ENCODE measurements around the gene PTPN2.

DNA sequence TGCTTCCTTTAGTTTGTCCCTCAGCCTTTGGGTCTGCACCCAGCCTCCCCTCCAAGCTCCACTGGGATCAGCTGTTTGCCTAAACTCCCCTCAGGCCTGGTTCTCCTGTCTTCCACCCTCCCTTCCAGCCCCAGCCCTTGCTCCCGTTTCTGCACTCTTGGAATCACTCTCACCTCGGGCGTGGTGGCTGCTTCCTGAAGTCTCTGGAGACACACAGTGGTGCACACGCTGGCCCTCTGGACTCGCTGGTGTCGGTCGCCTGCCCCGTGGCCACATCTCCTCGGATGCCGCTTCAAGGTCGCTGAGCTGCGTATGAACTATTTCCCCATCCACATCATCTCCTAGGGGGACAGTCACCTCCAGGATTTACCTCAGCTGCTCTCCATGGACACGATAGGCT lies 134.9 kb downstream of the PTPN2 start:
- TF ChIP-seq, protein P1, sequence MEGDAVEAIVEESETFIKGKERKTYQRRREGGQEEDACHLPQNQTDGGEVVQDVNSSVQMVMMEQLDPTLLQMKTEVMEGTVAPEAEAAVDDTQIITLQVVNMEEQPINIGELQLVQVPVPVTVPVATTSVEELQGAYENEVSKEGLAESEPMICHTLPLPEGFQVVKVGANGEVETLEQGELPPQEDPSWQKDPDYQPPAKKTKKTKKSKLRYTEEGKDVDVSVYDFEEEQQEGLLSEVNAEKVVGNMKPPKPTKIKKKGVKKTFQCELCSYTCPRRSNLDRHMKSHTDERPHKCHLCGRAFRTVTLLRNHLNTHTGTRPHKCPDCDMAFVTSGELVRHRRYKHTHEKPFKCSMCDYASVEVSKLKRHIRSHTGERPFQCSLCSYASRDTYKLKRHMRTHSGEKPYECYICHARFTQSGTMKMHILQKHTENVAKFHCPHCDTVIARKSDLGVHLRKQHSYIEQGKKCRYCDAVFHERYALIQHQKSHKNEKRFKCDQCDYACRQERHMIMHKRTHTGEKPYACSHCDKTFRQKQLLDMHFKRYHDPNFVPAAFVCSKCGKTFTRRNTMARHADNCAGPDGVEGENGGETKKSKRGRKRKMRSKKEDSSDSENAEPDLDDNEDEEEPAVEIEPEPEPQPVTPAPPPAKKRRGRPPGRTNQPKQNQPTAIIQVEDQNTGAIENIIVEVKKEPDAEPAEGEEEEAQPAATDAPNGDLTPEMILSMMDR (IDR thresholded peaks at IDR 0.05; ENCODE audit: poor library complexity, severe bottlenecking), result no peak
- TF ChIP-seq TAF1 (IDR thresholded peaks at IDR 0.05; ENCODE audit: low read depth) (no peak), POLR2AphosphoS5 (IDR thresholded peaks at IDR 0.05) (no peak), EZH2 (IDR thresholded peaks at IDR 0.05; ENCODE audit: borderline replicate concordance, insufficient read depth, low read length, poor library complexity, severe bottlenecking) (no peak), RAD21 (conservative IDR thresholded peaks at IDR 0.05) (no peak)

All from neural cell (in vitro differentiated cells).